ENCODE measurements around the gene PDZK1IP1. TPM values are rescaled to one million over a fixed set of nuclear protein-coding genes. Genes with fewer than 3 reads are reported as not detected.
"Not testable (repeated sequence)": the region's sequence is repeated elsewhere in the genome, so short reads cannot be mapped to it uniquely, and the experiment has no call there.

PDZK1IP1 gene
- total RNA-seq, 2 donors from 2014 or later: 0.76 to 1.0 TPM

DNA sequence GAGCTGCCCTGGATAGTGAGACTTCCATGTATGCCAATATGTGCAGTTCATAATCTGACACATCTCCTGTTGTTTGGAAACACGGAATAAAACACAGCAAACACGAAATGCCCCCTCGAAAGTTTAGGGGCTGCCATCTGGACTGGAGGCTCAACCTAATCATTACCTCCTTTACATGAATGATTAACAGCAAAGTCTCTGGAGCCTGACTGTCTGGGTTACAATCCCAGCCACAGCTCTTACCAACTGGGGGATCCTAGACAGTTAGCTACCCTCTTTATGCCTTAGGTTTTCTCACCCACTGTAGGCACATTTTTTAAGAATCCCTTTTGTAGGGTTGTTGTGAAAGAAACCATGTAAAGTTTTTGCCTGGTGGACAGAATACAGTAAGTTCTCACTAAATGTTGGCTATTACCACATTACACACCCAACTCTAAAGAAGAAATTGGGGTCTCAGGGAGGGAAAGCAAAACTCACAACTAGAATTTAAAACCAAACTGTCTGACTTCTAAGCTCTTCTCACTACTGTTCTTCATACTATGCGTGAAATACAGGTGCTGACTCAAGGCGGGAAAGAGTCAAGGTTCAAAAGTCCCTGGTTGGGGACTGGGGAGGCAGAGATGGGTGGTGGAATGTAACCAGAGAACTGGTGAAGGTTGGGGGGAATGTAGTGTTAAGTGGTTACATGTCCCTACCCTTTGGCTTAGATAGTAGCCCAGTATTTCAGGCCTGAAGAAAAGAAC, 28.4 kb downstream of the PDZK1IP1 start:
- DNase-seq (ENCODE audit: low spot score): no peak
- intact Hi-C loops (cut with DNase I): no loop called here

DNA sequence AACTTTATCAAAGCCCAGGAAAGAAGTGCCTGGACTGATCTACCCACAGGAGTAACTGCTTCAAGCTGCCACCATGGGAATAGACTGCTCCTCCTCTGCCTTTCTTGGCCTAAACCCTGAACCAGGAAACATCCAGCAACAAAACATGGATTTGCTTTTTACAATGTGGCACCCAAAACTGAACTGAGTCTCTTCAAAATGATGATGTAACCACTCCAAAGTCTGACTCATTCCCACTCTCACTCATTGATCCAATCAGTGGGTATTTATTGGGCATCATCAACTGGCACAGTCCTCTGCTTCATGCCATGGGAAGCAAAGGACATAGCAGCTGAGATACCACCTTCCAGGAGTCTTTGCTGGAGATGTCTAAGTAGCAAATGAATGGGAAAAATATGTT, 29.1 kb downstream of the PDZK1IP1 start:
- intact Hi-C loops (cut with DNase I): no loop called here
- DNase-seq (ENCODE audit: low spot score): no peak

DNA sequence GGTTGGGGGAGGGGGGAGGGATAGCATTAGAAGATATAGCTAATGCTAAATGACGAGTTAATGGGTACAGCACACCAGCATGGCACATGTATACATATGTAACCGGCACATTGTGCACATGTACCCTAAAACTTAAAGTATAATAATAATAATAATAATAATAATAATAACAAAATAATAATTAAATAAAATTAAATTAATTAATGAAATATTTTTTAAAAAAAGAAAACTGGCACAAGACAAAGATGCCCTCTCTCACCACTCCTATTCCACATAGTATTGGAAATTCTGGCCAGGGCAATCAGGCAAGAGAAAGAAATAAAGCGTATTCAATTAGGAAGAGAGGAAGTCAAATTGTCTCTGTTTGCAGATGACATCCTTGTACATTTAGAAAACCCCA, 31.9 kb downstream of the PDZK1IP1 start:
- intact Hi-C loops (cut with DNase I): not testable (repeated sequence)

DNA sequence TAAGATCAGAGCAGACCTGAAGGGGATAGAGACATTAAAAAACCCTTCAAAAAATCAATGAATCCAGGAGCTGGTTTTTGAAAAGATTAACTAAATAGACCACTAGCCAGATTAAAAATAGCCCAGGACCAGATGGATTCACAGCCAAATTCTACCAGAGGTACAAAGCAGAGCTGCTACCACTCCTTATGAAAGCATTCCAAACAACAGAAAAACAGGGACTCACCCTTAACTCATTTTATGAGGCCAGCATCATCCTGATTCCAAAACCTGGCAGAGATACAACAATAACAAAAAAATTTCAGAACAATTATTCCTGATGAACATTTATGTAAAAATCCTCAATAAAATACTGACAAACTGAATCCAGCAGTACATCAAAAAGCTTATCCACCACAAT, 33.4 kb downstream of the PDZK1IP1 start:
- intact Hi-C loops (cut with DNase I); DNase-seq (ENCODE audit: low spot score): not testable (repeated sequence)

More for the DNA sequence above, 31.9 kb downstream of the PDZK1IP1 start:
- DNase-seq (ENCODE audit: low spot score): not testable (repeated sequence)

DNA sequence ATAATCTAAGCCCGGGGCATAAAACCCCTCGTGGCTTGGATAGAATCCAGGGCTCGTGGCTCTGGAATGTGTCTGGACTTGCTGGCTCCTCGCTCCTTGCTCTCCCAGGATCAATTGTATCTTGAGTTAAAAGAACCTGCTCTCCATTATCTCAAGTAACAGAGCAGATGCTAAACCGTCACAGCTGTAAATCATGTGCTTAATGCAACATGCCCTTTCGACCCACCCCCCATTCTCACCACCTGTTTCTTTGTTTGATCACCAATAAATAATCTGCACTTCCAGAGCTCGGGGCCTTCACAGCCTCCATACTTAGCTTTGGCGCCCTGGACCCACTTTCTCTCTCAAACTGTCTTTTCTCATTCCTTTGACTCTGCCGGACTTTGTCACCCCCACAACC, 40.7 kb downstream of the PDZK1IP1 start:
- DNase-seq (ENCODE audit: low spot score); intact Hi-C loops (cut with DNase I): not testable (repeated sequence)

DNA sequence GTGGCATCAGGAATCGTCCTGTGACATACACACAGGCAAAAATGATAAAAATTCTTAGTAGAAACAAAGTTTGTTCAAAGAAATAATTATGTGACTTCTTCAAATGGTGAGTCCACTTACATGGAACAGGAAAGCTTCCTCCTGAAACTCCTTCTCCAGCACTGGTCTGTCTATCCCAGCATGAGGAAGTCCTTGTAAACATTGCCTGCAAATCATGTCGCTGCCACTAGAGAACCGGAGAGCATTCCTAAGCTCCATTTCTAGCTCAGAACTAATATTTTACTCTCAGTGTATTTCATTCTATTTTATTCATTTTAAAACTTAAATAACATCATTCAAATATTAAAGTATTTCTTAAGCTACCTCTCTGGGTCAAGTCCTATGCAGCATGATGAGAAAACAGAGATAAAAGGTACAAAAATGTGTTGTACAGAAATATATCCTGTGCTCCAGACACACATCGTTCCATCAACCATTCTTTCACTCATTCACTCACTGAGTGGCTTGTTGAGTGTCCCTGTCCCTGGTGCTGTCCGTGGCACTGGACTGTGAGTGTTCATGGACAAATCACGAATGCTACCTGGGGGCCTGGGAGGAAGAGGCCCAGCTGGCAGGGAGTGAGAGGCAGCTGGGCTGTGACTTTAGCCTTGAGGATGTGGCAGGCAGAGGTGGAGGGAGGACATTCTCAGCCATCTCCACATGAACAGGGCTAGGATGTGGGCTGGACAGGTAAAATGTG, 42.6 kb downstream of the PDZK1IP1 start:
- DNase-seq (ENCODE audit: low spot score): no peak
- intact Hi-C loops (cut with DNase I): no loop called here

DNA sequence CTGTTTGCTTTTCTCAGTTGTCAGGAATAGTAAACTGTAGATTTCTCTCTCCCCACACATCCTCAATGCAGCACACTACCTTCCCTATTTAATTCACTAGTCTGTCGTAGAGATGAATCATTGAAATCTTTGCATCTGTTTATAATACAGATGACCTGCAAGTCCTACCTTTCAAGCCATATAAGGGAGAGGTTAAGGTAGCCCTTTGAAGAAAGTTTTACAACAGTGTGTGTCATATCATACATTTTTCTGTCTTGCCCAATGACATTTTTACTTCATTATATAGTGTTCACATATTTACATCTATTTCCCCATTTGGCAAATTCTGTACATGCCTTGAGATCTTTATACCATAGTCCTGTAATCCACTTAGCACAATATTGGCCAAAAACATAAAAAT, 43.3 kb downstream of the PDZK1IP1 start:
- DNase-seq (ENCODE audit: low spot score); intact Hi-C loops (cut with DNase I): not testable (repeated sequence)

DNA sequence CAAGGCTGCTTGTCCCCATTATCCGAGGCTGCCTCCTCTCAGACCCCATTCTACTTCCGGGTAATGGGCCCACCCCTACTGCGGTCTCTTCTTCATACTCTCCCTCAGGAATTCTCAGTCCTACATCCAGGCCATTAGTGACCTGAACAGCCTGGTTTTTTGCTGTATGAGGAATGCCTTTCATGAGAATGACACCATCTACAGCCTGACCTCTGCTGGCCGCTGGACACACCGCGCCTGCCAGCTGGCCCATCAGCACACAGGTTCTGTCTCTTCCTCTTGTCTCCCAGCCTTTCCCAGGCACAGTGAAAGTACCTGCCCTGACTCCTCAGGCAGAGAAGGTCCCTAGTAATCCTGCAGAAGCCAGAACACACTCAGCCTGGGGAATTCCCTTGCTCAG, 46.2 kb downstream of the PDZK1IP1 start:
- DNase-seq (ENCODE audit: low spot score); intact Hi-C loops (cut with DNase I): not testable (repeated sequence)

DNA sequence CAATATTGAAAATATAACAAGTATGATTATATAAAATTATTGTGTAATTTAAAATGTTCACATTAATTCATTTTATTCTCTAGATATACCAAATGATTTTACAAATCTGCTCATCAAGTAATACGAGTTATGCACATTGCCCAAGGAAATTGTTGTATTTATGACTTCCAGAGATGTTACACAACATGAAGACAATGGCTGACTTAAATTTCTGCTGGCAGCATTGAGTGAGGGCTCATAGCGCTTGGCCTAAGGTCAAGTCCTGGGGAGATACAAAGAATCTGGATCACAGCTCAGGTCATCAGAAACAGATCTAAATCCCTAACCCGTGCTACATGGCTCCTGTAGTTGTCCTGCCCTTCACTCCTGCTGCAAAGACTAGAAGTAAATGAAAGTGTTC, 49.5 kb downstream of the PDZK1IP1 start:
- DNase-seq (ENCODE audit: low spot score); intact Hi-C loops (cut with DNase I): not testable (repeated sequence)

DNA sequence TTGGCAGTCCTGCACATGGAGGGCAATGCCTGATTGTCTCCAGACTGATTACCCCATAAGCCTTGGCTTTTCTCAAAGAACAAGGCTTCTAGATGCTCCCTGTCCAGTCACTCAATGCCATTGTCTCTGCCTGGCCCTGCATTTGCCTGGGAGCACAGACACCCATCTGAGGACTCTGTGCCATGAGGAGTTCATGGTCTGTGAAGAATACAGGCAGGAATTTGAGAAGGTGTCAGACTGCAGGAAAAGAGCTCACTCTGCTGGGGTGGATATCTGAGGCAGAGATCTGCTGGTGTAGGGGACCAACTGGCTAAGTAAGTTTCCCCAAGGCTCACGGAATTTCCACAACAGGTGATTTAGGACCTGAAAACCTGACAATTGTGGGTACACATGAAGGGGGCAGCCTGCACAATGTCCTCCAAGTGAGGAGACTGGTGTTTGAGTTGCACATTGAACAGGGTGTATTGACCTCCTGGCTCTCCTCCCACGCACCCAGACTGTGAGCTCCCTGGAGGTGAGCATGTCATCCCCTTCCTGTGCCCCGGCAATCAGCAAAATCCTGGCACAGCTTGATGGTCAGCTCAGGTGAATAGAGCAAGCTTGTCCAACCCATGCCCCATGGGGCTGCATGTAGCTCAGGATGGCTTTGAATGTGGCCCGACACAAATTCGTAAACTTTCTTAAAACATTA, 51.8 kb downstream of the PDZK1IP1 start:
- intact Hi-C loops (cut with DNase I): no loop called here
- no peak for DNase-seq (ENCODE audit: low spot score)

DNA sequence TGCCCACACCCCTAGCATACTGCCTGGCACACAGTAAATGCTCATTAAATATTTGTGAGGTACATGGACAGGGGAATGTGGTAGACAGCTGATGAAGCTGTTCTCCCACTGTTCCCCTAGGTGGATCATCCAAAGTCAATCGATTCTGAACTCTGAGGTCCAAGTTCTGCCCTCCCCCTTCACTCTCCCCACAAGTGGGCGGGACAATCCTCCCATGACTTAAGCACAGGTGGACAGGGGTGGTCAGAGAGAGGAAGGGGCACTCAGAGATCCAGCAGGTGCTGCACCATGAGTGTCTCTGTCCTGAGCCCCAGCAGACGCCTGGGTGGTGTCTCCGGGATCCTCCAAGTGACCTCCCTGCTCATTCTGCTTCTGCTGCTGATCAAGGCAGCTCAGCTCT, 52.6 kb downstream of the PDZK1IP1 start, which contains the start of gene CYP4A22:
CYP4A22 (plus strand) TSS at position 244 of the 400 bp plus-strand sequence; CDS start at position 289, 45 bp downstream.
- intact Hi-C loops (cut with DNase I): no loop called here
- DNase-seq (ENCODE audit: low spot score): no peak

Other genes with a start within 250 kb of the PDZK1IP1 start
- gene CYP4A11, start 248.6 kb downstream of the PDZK1IP1 start, total RNA-seq: not detected
- gene CYP4X1, start 166.4 kb downstream of the PDZK1IP1 start, total RNA-seq: 10 to 100 TPM in 1 of 2 donors, 1 to 10 TPM in 1; 5.9 to 14.3 TPM
- gene CYP4Z1, start 122.8 kb downstream of the PDZK1IP1 start, total RNA-seq: 1 to 10 TPM; 1.4 to 1.5 TPM
- under 1 TPM; 0.10 to 0.32 TPM for gene CYP4A22, start 52.6 kb downstream of the PDZK1IP1 start, total RNA-seq
- 1 to 10 TPM; 5.3 to 8.7 TPM for gene TAL1, start 42.2 kb upstream of the PDZK1IP1 start, total RNA-seq
- 1 to 10 TPM in 1 of 2 donors, under 1 TPM in 1; 0.86 to 1.1 TPM for gene STIL, start 124.1 kb upstream of the PDZK1IP1 start, total RNA-seq
- gene CMPK1, start 143.8 kb upstream of the PDZK1IP1 start, total RNA-seq: 100 to 1,000 TPM; 109 to 127 TPM
- under 1 TPM in 1 of 2 donors, not detected in 1; 0.10 TPM for gene FOXE3, start 226.2 kb upstream of the PDZK1IP1 start, total RNA-seq
- gene FOXD2, start 248.0 kb upstream of the PDZK1IP1 start, total RNA-seq: under 1 TPM; 0.19 to 0.37 TPM

All from posterior vena cava (tissue), 2 donors.